Epithelial cell of esophagus (primary cell): ENCODE data around the gene SNAPIN.

Experiments
- DNase-seq: peaks from one replicate; pipeline ENCODE4 v3.0.0; 2010; ENCODE audit warnings: low read depth
- H3K4me3 ChIP-seq: 2 replicates; pipeline ENCODE4 v1.5.1; 2011; ENCODE audit warnings: mild to moderate bottlenecking, low read length, control low read depth
- CTCF ChIP-seq: IDR thresholded peaks from 2 replicates; pipeline ENCODE4 v1.5.1; 2011; ENCODE audit warnings: low read depth, mild to moderate bottlenecking, low read length, control low read depth, inconsistent platforms; ENCODE audit not compliant: insufficient read depth; ENCODE audit errors: missing control alignments

Gene SNAPIN

GRCh38 chr1:153631047-153632022 is 27.2 kb upstream of the SNAPIN start:
- no peak for TF ChIP-seq CTCF
- no peak for DNase-seq
- H3K4me3 ChIP-seq, result no peak overlapping the region

- H3K4me3 ChIP-seq, result peak overlapping the region; percentile 99
- no peak for TF ChIP-seq CTCF
- DNase-seq, result no peak
Measured at GRCh38 chr1:153633161-153633753, 25.2 kb upstream of the SNAPIN start.

- no peak for TF ChIP-seq CTCF
- H3K4me3 ChIP-seq, result peak within 1 kb of the TSS; percentile 99
- peak; percentile 99 for DNase-seq
Measured at GRCh38 chr1:153633754-153634665, 24.5 kb upstream of the SNAPIN start, which contains the start of gene CHTOP. Gene CHTOP (plus strand): TSS chr1:153634066. CDS start chr1:153636589, 2,523 bp downstream.

- no peak overlapping the region for H3K4me3 ChIP-seq
- DNase-seq, result no peak
- no peak for TF ChIP-seq CTCF
Measured at GRCh38 chr1:153635872-153636271, 22.6 kb upstream of the SNAPIN start.

- DNase-seq, result no peak
- H3K4me3 ChIP-seq, result no peak overlapping the region
- TF ChIP-seq CTCF, result no peak
Measured at GRCh38 chr1:153636312-153636711, 22.2 kb upstream of the SNAPIN start.

- H3K4me3 ChIP-seq, result no peak overlapping the region
- DNase-seq, result no peak
- TF ChIP-seq CTCF, result no peak
Measured at GRCh38 chr1:153638261-153638660, 20.2 kb upstream of the SNAPIN start.
